Kidney epithelial cell (primary cell): ENCODE measurements around the gene COBLL1. TPM values are rescaled to one million over a fixed set of nuclear protein-coding genes. Genes with fewer than 3 reads are reported as not detected.
"Not testable (repeated sequence)": the region's sequence is repeated elsewhere in the genome, so short reads cannot be mapped to it uniquely, and the experiment has no call there.

Experiments used
- DNase-seq: peaks from one replicate; pipeline ENCODE4 v3.0.0-alpha.2; 2010; ENCODE audit warnings: low read depth
- H3K27me3 ChIP-seq: 2 replicates; pipeline ENCODE4 v1.6.0; 2011; ENCODE audit warnings: low read length; ENCODE audit not compliant: control insufficient read depth, insufficient read depth
- H3K36me3 ChIP-seq: 2 replicates; pipeline ENCODE4 v1.5.1; 2011; ENCODE audit warnings: low read length; ENCODE audit not compliant: control insufficient read depth, insufficient read depth
- H3K4me3 ChIP-seq: 2 replicates; pipeline ENCODE4 v1.5.1; 2011; ENCODE audit warnings: low read depth, mild to moderate bottlenecking, control low read depth, low read length
- total RNA-seq: library from RNA; depleted of rRNA; stranded (reverse); fragments of >200 nt; gene quantifications from 2 replicates; pipeline ENCODE4 v1.2.3, GENCODE V29; 2015
- TF ChIP-seq, protein P1 (sequence below): IDR thresholded peaks from 2 replicates; pipeline ENCODE4 v1.5.1; 2011; ENCODE audit warnings: mild to moderate bottlenecking, moderate library complexity, low read length, control low read depth, inconsistent platforms; ENCODE audit not compliant: insufficient read depth, poor library complexity, severe bottlenecking

The COBLL1 gene
- total RNA-seq, 1 donor from 2014 or later = 57.2 TPM

DNA sequence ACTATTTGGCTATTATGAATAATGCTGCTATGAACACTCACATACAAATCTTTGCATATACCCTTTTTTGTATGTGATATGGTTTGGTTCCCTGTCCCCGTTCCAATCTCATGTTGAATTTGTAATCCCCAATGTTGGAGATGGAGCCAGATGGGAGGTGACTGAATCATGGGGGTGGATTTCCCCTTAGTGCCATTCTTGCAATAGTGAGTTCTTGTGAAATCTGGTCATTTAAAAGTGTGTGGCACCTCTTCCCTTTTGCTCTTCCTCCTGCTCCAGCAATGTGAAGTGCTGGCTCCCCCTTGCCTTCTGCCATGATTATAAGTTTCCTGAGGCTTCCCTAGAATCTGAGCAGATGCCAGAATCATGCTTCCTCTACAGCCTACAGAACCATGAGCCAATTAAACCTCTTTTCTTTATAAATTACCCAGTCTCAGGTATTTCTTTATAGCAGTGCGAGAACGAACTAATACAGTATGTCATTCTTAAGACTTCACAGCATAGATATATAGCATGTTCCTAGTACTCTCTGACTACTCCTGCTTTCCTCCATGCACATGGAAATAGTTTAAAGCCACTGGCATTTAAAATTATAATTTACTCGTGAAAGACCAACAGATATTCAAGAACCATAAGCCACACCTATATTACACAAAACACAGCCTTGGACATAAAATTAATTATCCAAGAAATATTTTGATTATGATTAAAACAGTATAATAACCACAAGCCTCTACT, 75.2 kb downstream of the COBLL1 start:
- Histone ChIP-seq H3K4me3 (no peak overlapping the region), H3K27me3 (no peaks in the 10 kb centered on the region), H3K36me3 (no peaks in the 10 kb centered on the region)
- TF ChIP-seq, protein P1, sequence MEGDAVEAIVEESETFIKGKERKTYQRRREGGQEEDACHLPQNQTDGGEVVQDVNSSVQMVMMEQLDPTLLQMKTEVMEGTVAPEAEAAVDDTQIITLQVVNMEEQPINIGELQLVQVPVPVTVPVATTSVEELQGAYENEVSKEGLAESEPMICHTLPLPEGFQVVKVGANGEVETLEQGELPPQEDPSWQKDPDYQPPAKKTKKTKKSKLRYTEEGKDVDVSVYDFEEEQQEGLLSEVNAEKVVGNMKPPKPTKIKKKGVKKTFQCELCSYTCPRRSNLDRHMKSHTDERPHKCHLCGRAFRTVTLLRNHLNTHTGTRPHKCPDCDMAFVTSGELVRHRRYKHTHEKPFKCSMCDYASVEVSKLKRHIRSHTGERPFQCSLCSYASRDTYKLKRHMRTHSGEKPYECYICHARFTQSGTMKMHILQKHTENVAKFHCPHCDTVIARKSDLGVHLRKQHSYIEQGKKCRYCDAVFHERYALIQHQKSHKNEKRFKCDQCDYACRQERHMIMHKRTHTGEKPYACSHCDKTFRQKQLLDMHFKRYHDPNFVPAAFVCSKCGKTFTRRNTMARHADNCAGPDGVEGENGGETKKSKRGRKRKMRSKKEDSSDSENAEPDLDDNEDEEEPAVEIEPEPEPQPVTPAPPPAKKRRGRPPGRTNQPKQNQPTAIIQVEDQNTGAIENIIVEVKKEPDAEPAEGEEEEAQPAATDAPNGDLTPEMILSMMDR = no peak
- DNase-seq = no peak

DNA sequence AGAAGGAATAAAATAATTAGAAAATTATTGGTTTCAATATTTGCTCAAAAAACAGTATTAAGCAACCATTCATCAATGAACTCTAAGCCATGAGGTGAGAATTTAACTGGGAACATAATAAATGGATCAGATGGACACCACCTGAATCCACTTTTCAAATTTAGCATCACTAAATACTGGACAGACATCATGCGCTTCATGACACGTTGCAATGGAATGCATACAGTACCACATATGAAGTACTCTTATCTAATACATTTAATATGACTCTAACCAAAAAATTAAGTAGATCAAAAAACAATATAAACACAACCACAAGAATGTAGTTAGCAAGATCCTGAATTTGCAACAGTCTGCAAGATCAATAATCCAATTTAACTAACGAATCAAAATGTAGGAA, 76.6 kb downstream of the COBLL1 start:
- DNase-seq = no peak
- no peaks in the 10 kb centered on the region for H3K36me3 ChIP-seq

DNA sequence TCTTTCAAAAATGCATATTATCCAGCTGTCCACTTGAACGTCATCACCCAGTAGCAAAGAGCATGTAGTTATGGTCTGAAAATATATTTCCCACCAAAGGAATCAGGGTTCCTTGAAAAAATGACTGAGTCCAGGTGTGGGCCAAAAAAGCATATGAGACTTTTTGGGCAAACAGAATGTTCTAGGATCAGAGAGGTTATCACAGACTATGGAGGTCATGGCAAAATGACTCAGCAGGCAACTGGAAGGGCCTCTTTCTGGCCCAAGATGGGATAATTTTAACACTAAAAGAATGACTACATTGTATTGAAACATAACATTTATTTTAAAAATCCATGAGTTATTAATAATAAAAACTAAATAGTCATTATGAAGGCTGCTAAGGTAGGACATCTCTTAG, 77.1 kb downstream of the COBLL1 start:
- H3K27me3 ChIP-seq = no peaks in the 10 kb centered on the region
- TF ChIP-seq, protein P1 = no peak
- DNase-seq = no peak

More for the DNA sequence above, 76.6 kb downstream of the COBLL1 start:
- no peak overlapping the region for H3K4me3 ChIP-seq
- no peaks in the 10 kb centered on the region for H3K27me3 ChIP-seq
- TF ChIP-seq, protein P1 = no peak

DNA sequence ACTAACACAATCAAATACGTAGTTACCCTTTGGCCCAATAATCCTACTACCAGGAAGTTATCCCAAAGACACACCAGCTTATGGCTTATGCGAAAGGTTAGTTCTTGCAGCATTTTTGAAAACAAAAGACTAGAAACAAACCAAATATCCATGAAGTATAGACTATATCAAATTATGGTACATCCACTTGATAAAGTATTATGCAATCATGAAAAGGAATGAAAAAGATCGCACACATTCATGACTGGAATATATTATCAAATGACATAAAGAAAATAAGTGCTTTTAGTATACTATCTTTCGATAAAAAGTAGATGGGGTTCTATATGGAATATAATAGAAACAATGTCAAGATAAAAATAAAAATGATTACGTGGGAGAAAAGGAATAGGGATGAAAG, 78.2 kb downstream of the COBLL1 start:
- TF ChIP-seq, protein P1 = no peak
- DNase-seq = no peak
- Histone ChIP-seq H3K36me3 (no peaks in the 10 kb centered on the region), H3K4me3 (no peak overlapping the region), H3K27me3 (no peaks in the 10 kb centered on the region)

More for the DNA sequence above, 77.1 kb downstream of the COBLL1 start:
- no peak overlapping the region for H3K4me3 ChIP-seq
- no peaks in the 10 kb centered on the region for H3K36me3 ChIP-seq

DNA sequence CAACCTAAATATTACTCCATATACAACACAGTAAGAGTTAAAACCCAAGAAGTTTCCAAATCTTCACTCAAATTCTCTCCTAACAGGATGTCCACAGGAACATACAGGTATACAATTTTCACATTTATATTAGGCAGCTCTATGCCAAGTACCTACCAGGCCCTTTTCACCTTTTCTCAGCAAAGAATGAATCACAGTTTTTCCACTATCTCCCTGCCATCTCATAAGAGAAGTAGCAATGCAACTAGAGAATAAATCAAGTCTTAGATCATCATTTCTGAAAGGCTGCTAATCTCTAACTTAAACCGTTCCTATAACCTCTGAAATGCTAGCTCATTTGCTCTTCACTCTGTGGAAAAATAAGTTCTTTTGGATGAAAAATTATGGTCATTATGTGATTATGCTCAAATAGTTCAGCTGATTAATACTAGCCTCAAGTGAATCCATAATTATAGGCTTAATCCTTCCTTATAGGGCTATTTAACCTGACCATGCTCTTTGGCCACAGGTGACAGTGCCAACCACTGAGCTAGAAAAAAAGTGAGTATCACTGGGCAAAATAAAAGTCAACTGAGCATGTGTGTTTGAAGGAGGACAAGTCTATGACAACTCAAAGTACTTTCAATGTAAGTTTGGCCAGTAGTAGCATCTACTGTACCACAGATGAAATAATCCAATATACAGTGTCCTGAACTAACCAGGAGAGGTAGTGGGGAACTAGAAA, 79.7 kb downstream of the COBLL1 start:
- DNase-seq = no peak
- TF ChIP-seq, protein P1 = no peak
- Histone ChIP-seq H3K36me3 (no peaks in the 10 kb centered on the region), H3K27me3 (no peaks in the 10 kb centered on the region), H3K4me3 (no peak overlapping the region)

DNA sequence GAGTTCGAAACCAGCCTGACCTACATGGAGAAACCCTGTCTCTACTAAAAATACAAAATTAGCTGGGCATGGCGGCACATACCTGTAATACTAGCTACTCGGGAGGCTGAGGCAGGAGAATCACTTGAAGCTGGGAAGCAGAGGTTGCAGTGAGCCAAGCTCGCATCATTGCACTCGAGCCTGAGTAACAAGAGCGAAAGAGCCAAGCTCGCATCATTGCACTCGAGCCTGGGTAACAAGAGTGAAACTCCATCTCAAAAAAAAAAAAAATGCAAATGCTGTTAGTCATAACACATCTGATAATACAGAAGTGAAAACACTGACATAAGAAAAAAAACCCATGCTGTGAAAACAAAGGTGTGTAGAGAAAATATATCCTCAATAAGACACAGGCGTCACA, 80.4 kb downstream of the COBLL1 start:
- H3K27me3 ChIP-seq, H3K36me3 ChIP-seq, H3K4me3 ChIP-seq, DNase-seq: not testable (repeated sequence)
